Trophoblast cell (in vitro differentiated cells and primary cell): ENCODE measurements around the gene APBB3.

ENCODE experiments used
- DNase-seq, 2 donors: peaks; one replicate each; pipeline ENCODE4 v3.0.0-alpha.2; 2016
- H2AFZ ChIP-seq: 2 replicates; pipeline ENCODE4 v1.6.1; 2013; ENCODE audit warnings: low read length, moderate library complexity, mild to moderate bottlenecking; ENCODE audit not compliant: insufficient read depth, poor library complexity
- H2AK5ac ChIP-seq: 2 replicates; pipeline ENCODE4 v1.6.1; 2013; ENCODE audit warnings: mild to moderate bottlenecking, low read length
- H2BK120ac ChIP-seq: 2 replicates; pipeline ENCODE4 v1.6.1; 2013; ENCODE audit warnings: low read length, mild to moderate bottlenecking, moderate library complexity; ENCODE audit not compliant: insufficient read depth, poor library complexity
- H2BK12ac ChIP-seq: 2 replicates; pipeline ENCODE4 v1.6.1; 2013; ENCODE audit warnings: mild to moderate bottlenecking, low read length, moderate library complexity
- H2BK5ac ChIP-seq: 2 replicates; pipeline ENCODE4 v1.6.1; 2013; ENCODE audit warnings: low read length, low read depth, moderate library complexity, mild to moderate bottlenecking; ENCODE audit not compliant: poor library complexity
- H3K14ac ChIP-seq: 2 replicates; pipeline ENCODE4 v1.6.1; 2013; ENCODE audit warnings: mild to moderate bottlenecking, low read length
- H3K18ac ChIP-seq: 2 replicates; pipeline ENCODE4 v1.6.1; 2013; ENCODE audit warnings: mild to moderate bottlenecking, low read length
- H3K23ac ChIP-seq: 2 replicates; pipeline ENCODE4 v1.6.1; 2013; ENCODE audit warnings: low read length
- H3K27ac ChIP-seq: 2 replicates; pipeline ENCODE4 v1.5.1; 2013; ENCODE audit warnings: low read depth, mild to moderate bottlenecking, inconsistent platforms, low read length, moderate library complexity
- H3K27me3 ChIP-seq: 2 replicates; pipeline ENCODE4 v1.6.1; 2013; ENCODE audit warnings: inconsistent platforms, mild to moderate bottlenecking, low read length, moderate library complexity; ENCODE audit not compliant: insufficient read depth
- H3K36me3 ChIP-seq, 2 experiments: 1 replicate in 1 of 2; 2 replicates in 1 of 2; pipeline ENCODE4 v1.6.1; 2013; ENCODE audit warnings: low read length in 2 of 2, mild to moderate bottlenecking in 2 of 2, moderate library complexity in 1 of 2; ENCODE audit not compliant: insufficient read depth in 2 of 2, control insufficient read depth in 1 of 2
- H3K4ac ChIP-seq: 2 replicates; pipeline ENCODE4 v1.6.1; 2013; ENCODE audit warnings: low read depth, mild to moderate bottlenecking, low read length, moderate library complexity
- H3K4me1 ChIP-seq, 2 experiments: 1 replicate in 1 of 2; 2 replicates in 1 of 2; pipeline ENCODE4 v1.6.1; 2013; ENCODE audit warnings: low read length in 2 of 2, mild to moderate bottlenecking in 2 of 2, moderate library complexity in 1 of 2; ENCODE audit not compliant: insufficient read depth in 2 of 2, control insufficient read depth in 1 of 2
- H3K4me2 ChIP-seq: 2 replicates; pipeline ENCODE4 v1.6.1; 2013; ENCODE audit warnings: inconsistent platforms, mild to moderate bottlenecking, low read length, moderate library complexity
- H3K4me3 ChIP-seq: 2 replicates; pipeline ENCODE4 v1.5.1; 2013; ENCODE audit warnings: mild to moderate bottlenecking, low read depth, low read length, inconsistent platforms
- H3K79me1 ChIP-seq: one replicate; pipeline ENCODE4 v1.6.1; 2013; ENCODE audit warnings: low read length
- H3K79me2 ChIP-seq: 2 replicates; pipeline ENCODE4 v1.6.1; 2013; ENCODE audit warnings: low read length, mild to moderate bottlenecking; ENCODE audit not compliant: control insufficient read depth, insufficient read depth, poor library complexity
- H3K9ac ChIP-seq: 2 replicates; pipeline ENCODE4 v1.6.1; 2013; ENCODE audit warnings: mild to moderate bottlenecking, low read length
- H3K9me3 ChIP-seq: 2 replicates; pipeline ENCODE4 v1.6.1; 2013; ENCODE audit warnings: low read depth, mild to moderate bottlenecking, control low read depth, inconsistent platforms, low read length; ENCODE audit not compliant: insufficient read depth
- H4K12ac ChIP-seq: 2 replicates; pipeline ENCODE4 v1.6.1; 2013; ENCODE audit warnings: low read depth, mild to moderate bottlenecking, low read length, moderate library complexity
- H4K8ac ChIP-seq: 2 replicates; pipeline ENCODE4 v1.6.1; 2013; ENCODE audit warnings: low read depth, mild to moderate bottlenecking, low read length, moderate library complexity
- H4K91ac ChIP-seq: one replicate; pipeline ENCODE4 v1.6.1; 2013; ENCODE audit warnings: low read depth, mild to moderate bottlenecking, low read length, moderate library complexity
- WGBS: extraction: QIAGEN DNeasy Blood & Tissue Kit; methylation state at CpG from one replicate; pipeline ENCODE4 v1.1.7; 2013; ENCODE audit warnings: missing lambda C conversion rate; ENCODE audit not compliant: insufficient read length, insufficient coverage; ENCODE audit errors: extremely low coverage; 5-methylcytosine and 5-hydroxymethylcytosine counted together

Gene APBB3

DNA sequence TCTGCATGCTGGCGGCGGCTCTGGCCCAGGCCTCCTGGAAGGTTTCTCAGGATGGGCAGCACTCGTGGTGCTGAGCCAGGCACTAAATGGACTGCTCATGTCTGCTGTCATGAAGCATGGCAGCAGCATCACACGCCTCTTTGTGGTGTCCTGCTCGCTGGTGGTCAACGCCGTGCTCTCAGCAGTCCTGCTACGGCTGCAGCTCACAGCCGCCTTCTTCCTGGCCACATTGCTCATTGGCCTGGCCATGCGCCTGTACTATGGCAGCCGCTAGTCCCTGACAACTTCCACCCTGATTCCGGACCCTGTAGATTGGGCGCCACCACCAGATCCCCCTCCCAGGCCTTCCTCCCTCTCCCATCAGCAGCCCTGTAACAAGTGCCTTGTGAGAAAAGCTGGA is 3.5 kb upstream of the APBB3 start:
- H3K4me2 ChIP-seq = no peak overlapping the region
- no CpG with 5 or more reads among the region's 13 CpGs for WGBS
- H2BK120ac ChIP-seq = no peak overlapping the region
- H3K27ac ChIP-seq = no peak overlapping the region
- H4K91ac ChIP-seq = no peak overlapping the region
- H2BK12ac ChIP-seq = no peak overlapping the region
- H3K9ac ChIP-seq = no peak overlapping the region
- no peak overlapping the region for H3K14ac ChIP-seq
- peaks cover 7 to 28% of the 10 kb centered on the region in 2 experiments for H3K4me1 ChIP-seq
- no peaks in the 10 kb centered on the region for H3K27me3 ChIP-seq
- no peaks in the 10 kb centered on the region for H3K9me3 ChIP-seq
- no peak overlapping the region for H3K23ac ChIP-seq
- peaks cover 10% of the 10 kb centered on the region for H3K79me2 ChIP-seq
- H4K8ac ChIP-seq = no peak overlapping the region
- no peak overlapping the region for H3K4me3 ChIP-seq
- H2AK5ac ChIP-seq = no peak overlapping the region
- no peak overlapping the region for H2BK5ac ChIP-seq
- no peak for DNase-seq
- H4K12ac ChIP-seq = no peak overlapping the region
- no peak overlapping the region for H3K4ac ChIP-seq
- H3K18ac ChIP-seq = no peak overlapping the region
- H3K36me3 ChIP-seq = peaks cover 20 to 25% of the 10 kb centered on the region in 2 experiments
- no peak overlapping the region for H2AFZ ChIP-seq
- H3K79me1 ChIP-seq = peaks cover 11% of the 10 kb centered on the region

DNA sequence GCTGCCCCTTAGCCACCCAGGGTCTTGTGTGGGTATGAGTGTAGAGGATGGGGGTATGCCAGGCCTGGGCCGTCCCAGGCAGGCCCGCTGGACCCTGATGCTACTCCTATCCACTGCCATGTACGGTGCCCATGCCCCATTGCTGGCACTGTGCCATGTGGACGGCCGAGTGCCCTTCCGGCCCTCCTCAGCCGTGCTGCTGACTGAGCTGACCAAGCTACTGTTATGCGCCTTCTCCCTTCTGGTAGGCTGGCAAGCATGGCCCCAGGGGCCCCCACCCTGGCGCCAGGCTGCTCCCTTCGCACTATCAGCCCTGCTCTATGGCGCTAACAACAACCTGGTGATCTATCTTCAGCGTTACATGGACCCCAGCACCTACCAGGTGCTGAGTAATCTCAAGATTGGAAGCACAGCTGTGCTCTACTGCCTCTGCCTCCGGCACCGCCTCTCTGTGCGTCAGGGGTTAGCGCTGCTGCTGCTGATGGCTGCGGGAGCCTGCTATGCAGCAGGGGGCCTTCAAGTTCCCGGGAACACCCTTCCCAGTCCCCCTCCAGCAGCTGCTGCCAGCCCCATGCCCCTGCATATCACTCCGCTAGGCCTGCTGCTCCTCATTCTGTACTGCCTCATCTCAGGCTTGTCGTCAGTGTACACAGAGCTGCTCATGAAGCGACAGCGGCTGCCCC is 2.9 kb upstream of the APBB3 start:
- Histone ChIP-seq H3K9ac (no peak overlapping the region), H2BK120ac (no peak overlapping the region), H3K79me1 (peaks cover 11% of the 10 kb centered on the region), H3K14ac (no peak overlapping the region), H3K4me3 (no peak overlapping the region), H2BK5ac (no peak overlapping the region), H2BK12ac (no peak overlapping the region), H3K27me3 (no peaks in the 10 kb centered on the region), H3K4me1 (peaks cover 7 to 28% of the 10 kb centered on the region in 2 experiments), H3K9me3 (no peaks in the 10 kb centered on the region), H4K8ac (no peak overlapping the region), H4K91ac (no peak overlapping the region), H2AFZ (no peak overlapping the region), H3K36me3 (peaks cover 20 to 25% of the 10 kb centered on the region in 2 experiments), H3K23ac (no peak overlapping the region), H3K4ac (no peak overlapping the region), H2AK5ac (no peak overlapping the region), H3K4me2 (no peak overlapping the region), H3K79me2 (peaks cover 10% of the 10 kb centered on the region), H4K12ac (no peak overlapping the region), H3K27ac (no peak overlapping the region), H3K18ac (no peak overlapping the region)
- no CpG with 5 or more reads among the region's 22 CpGs for WGBS
- peak in 1 of 2 donors; percentile 21 for DNase-seq

DNA sequence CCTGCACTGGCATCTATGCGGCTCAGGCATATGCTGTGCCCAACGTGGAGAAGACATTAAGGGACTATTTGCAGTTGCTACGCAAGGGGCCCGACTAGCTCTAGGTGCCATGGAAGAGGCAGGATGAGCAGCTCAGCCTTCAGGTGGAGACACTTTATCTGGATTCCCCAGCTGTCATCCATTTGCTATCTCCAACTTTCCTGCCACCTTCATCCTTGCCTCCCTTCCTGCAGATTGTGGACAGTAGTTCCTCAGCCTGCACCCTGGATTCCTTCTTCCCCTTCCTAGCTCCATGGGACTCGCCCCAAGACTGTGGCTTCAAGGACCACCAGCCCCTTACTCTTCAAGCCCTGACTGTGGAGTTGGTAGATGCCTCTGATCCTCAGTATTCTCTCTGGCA is 2.3 kb upstream of the APBB3 start:
- Histone ChIP-seq H2AFZ (no peak overlapping the region), H3K4ac (no peak overlapping the region), H3K4me3 (no peak overlapping the region), H3K27me3 (no peaks in the 10 kb centered on the region), H4K12ac (no peak overlapping the region), H3K14ac (no peak overlapping the region), H3K9me3 (no peaks in the 10 kb centered on the region), H2BK5ac (no peak overlapping the region), H3K79me2 (peaks cover 10% of the 10 kb centered on the region), H2BK12ac (no peak overlapping the region), H3K18ac (no peak overlapping the region), H2BK120ac (no peak overlapping the region), H3K79me1 (peaks cover 11% of the 10 kb centered on the region), H3K4me1 (peaks cover 7 to 28% of the 10 kb centered on the region in 2 experiments), H4K91ac (no peak overlapping the region), H3K36me3 (peaks cover 23 to 25% of the 10 kb centered on the region in 2 experiments), H2AK5ac (no peak overlapping the region), H3K23ac (no peak overlapping the region), H3K27ac (no peak overlapping the region), H4K8ac (no peak overlapping the region), H3K9ac (no peak overlapping the region), H3K4me2 (no peak overlapping the region)
- no CpG with 5 or more reads among the region's 5 CpGs for WGBS
- no peak for DNase-seq

DNA sequence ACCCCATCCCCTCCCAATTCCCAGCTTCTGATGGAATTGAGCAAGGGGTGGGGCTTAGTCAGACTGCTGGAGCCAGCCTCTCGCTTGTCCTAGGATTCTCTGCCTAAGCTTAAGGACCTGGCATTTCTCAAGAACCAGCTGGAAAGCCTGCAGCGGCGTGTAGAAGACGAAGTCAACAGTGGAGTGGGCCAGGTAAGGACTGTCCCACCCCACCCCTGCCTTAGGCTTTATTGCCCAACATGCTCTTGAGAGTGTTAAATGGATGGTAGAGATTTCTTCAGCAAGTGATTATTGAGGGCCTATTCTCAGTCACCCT is 1.3 kb upstream of the APBB3 start:
- no peak overlapping the region for H3K23ac ChIP-seq
- H4K8ac ChIP-seq = no peak overlapping the region
- no peak overlapping the region for H3K9ac ChIP-seq
- H3K27me3 ChIP-seq = no peaks in the 10 kb centered on the region
- H3K4me1 ChIP-seq = peaks cover 7 to 28% of the 10 kb centered on the region in 2 experiments
- no peak overlapping the region for H3K14ac ChIP-seq
- H3K79me2 ChIP-seq = peaks cover 10% of the 10 kb centered on the region
- H3K36me3 ChIP-seq = peaks cover 25 to 27% of the 10 kb centered on the region in 2 experiments
- no CpG with 5 or more reads among the region's 4 CpGs for WGBS
- H4K91ac ChIP-seq = no peak overlapping the region
- H4K12ac ChIP-seq = no peak overlapping the region
- H3K79me1 ChIP-seq = peaks cover 11% of the 10 kb centered on the region
- no peak overlapping the region for H3K4ac ChIP-seq
- no peak overlapping the region for H2AK5ac ChIP-seq
- H2AFZ ChIP-seq = no peak overlapping the region
- H2BK5ac ChIP-seq = no peak overlapping the region
- no peaks in the 10 kb centered on the region for H3K9me3 ChIP-seq
- DNase-seq = peak in 1 of 2 donors; percentile 33
- H3K18ac ChIP-seq = no peak overlapping the region
- H3K27ac ChIP-seq = no peak overlapping the region
- H2BK12ac ChIP-seq = no peak overlapping the region
- H2BK120ac ChIP-seq = no peak overlapping the region
- no peak overlapping the region for H3K4me3 ChIP-seq
- peak overlapping the region; percentile 85 for H3K4me2 ChIP-seq
